Panc1 (cell line): ENCODE measurements around the gene VWA8. TPM values are rescaled to one million over a fixed set of nuclear protein-coding genes. Genes with fewer than 3 reads are reported as not detected.

Experiments
- ATAC-seq: fragments of 200-7000 bp; cut with Tn5 transposase; 2 replicates; pipeline ENCODE4 v1.9.1; 2020; ENCODE audit warnings: mild to moderate bottlenecking, moderate library complexity
- BruUV-seq: library from RNA; stranded (reverse); fragments of 400-500 nt; replicated peaks from 2 replicates; lab custom pipeline; 2021; lab: Mats Ljungman, UMichigan
- CTCF ChIA-PET: fragments of 300-600 bp; sonication (Branson Sonifier 250); formaldehyde crosslinking; loops from one replicate; lab custom pipeline; 2022; ENCODE audit warnings: antibody characterized with exemption; lab: Charles Lee
- POLR2A ChIA-PET: fragments of 300-600 bp; sonication (Branson Sonifier 250); formaldehyde crosslinking; loops from one replicate; lab custom pipeline; 2022; ENCODE audit warnings: antibody characterized with exemption; lab: Charles Lee
- DNase-seq: peaks from one replicate; pipeline ENCODE4 v3.0.0-alpha.2; 2010; ENCODE audit warnings: low read depth, low spot score
- H3K27ac ChIP-seq: 2 replicates; pipeline ENCODE4 v1.5.1; 2011; ENCODE audit warnings: mild to moderate bottlenecking, low read length, inconsistent platforms
- H3K27me3 ChIP-seq: fragments of 200-500 bp; sonication (Bioruptor generic); 2 replicates; pipeline ENCODE4 v1.6.0; 2014; ENCODE audit warnings: low read length, inconsistent platforms; ENCODE audit not compliant: control insufficient read depth, insufficient read depth
- H3K36me3 ChIP-seq: fragments of 200-500 bp; sonication (Bioruptor generic); 2 replicates; pipeline ENCODE4 v1.5.1; 2014; ENCODE audit warnings: inconsistent platforms, mild to moderate bottlenecking, low read length, moderate library complexity; ENCODE audit not compliant: control insufficient read depth, insufficient read depth
- H3K4me1 ChIP-seq: 2 replicates; pipeline ENCODE4 v1.5.1; 2011; ENCODE audit warnings: inconsistent platforms, mild to moderate bottlenecking, low read length, moderate library complexity; ENCODE audit not compliant: control insufficient read depth, insufficient read depth
- H3K4me3 ChIP-seq, 2 experiments: 2 replicates each; pipeline ENCODE4 v1.5.1; 2011 to 2012; ENCODE audit warnings: low read depth in 2 of 2, low read length in 2 of 2, mild to moderate bottlenecking in 2 of 2, inconsistent platforms in 1 of 2, moderate library complexity in 1 of 2
- H3K9me3 ChIP-seq: fragments of 200-500 bp; sonication (Bioruptor generic); 2 replicates; pipeline ENCODE4 v1.5.1; 2014; ENCODE audit warnings: low read depth, mild to moderate bottlenecking, inconsistent platforms, low read length, moderate library complexity; ENCODE audit not compliant: control insufficient read depth, insufficient read depth
- CTCF ChIP-seq: fragments of 450-650 bp; IDR thresholded peaks from 2 replicates; pipeline ENCODE4 v1.5.1; 2017; ENCODE audit warnings: mild to moderate bottlenecking
- POLR2AphosphoS5 ChIP-seq: IDR thresholded peaks from 2 replicates; pipeline ENCODE4 v1.6.1; 2012; ENCODE audit warnings: mild to moderate bottlenecking, low read depth, low read length, moderate library complexity
- REST ChIP-seq, 2 experiments: IDR thresholded peaks; 2 replicates each; pipeline ENCODE4 v1.6.1; 2011 to 2012; ENCODE audit warnings: low read depth in 2 of 2, control low read depth in 1 of 2, low read length in 1 of 2, mild to moderate bottlenecking in 1 of 2, moderate library complexity in 1 of 2; ENCODE audit not compliant: insufficient read depth in 1 of 2
- SIN3A ChIP-seq: IDR thresholded peaks from 2 replicates; pipeline ENCODE4 v1.6.1; 2012; ENCODE audit warnings: low read depth, mild to moderate bottlenecking, low read length, moderate library complexity, borderline replicate concordance; ENCODE audit not compliant: insufficient read depth
- TCF7L2 ChIP-seq: IDR thresholded peaks from 2 replicates; pipeline ENCODE4 v1.6.1; 2011; ENCODE audit warnings: mild to moderate bottlenecking, low read depth, low read length, inconsistent platforms
- in situ Hi-C: cut with HindIII; loops from 2 replicates; pipeline ENCODE4 v1.10.0; 2016; ENCODE audit warnings: low sequenced_read_pairs, low pct_unique_long_range_greater_than_20kb
- intact Hi-C: fragments of 100-400 bp; cut with micrococcal nuclease; formaldehyde crosslinking; loops from one replicate; pipeline ENCODE4 v1.10.0; 2022; ENCODE audit not compliant: unreplicated experiment
- total RNA-seq: library from RNA; stranded (reverse); gene quantifications from one replicate; pipeline ENCODE4 v1.2.1, GENCODE V29; 2021; ENCODE audit not compliant: unreplicated experiment

The VWA8 gene
- total RNA-seq, 1 experiment from 2014 or later = 11.2 TPM

GRCh38 chr13:41680900-41681299 lies 280.0 kb downstream of the VWA8 start:
- H3K27me3 ChIP-seq = no peaks in the 10 kb centered on the region
- H3K4me1 ChIP-seq = no peaks in the 10 kb centered on the region
- in situ Hi-C loops = no loop called here
- H3K36me3 ChIP-seq = no peaks in the 10 kb centered on the region
- ATAC-seq (no peak), DNase-seq (no peak)
- CTCF ChIA-PET = no interaction called here
- no peak for TF ChIP-seq SIN3A
- no peak for TF ChIP-seq CTCF
- H3K4me3 ChIP-seq = no peak overlapping the region
- H3K9me3 ChIP-seq = no peaks in the 10 kb centered on the region
- BruUV-seq = no TSS peak
- no peak overlapping the region for H3K27ac ChIP-seq
- intact Hi-C loops = no loop called here
- POLR2A ChIA-PET = no interaction called here

- BruUV-seq = no TSS peak
- ATAC-seq (no peak), DNase-seq (no peak)
- Histone ChIP-seq H3K36me3 (no peaks in the 10 kb centered on the region), H3K27me3 (no peaks in the 10 kb centered on the region), H3K4me3 (no peak overlapping the region), H3K9me3 (no peaks in the 10 kb centered on the region), H3K27ac (no peak overlapping the region), H3K4me1 (no peaks in the 10 kb centered on the region)
- in situ Hi-C loops (no loop called here), intact Hi-C loops (no loop called here)
- no peak for TF ChIP-seq POLR2AphosphoS5
- no peak for TF ChIP-seq SIN3A
- no peak for TF ChIP-seq TCF7L2
- POLR2A ChIA-PET = no interaction called here
- CTCF ChIA-PET = no interaction called here
Measured at GRCh38 chr13:41678848-41679247, 282.1 kb downstream of the VWA8 start.

- Histone ChIP-seq H3K36me3 (no peaks in the 10 kb centered on the region), H3K27ac (no peak overlapping the region), H3K27me3 (no peaks in the 10 kb centered on the region), H3K9me3 (no peaks in the 10 kb centered on the region), H3K4me1 (no peaks in the 10 kb centered on the region), H3K4me3 (no peak overlapping the region)
- TF ChIP-seq POLR2AphosphoS5 (no peak), SIN3A (no peak)
- intact Hi-C loops = no loop called here
- CTCF ChIA-PET = no interaction called here
- no TSS peak for BruUV-seq
- POLR2A ChIA-PET = no interaction called here
- no peak for ATAC-seq
- in situ Hi-C loops = no loop called here
- no peak for DNase-seq
Measured at GRCh38 chr13:41678249-41678648, 282.7 kb downstream of the VWA8 start.

GRCh38 chr13:41675306-41675705 lies 285.6 kb downstream of the VWA8 start:
- no peak for DNase-seq
- ATAC-seq = no peak
- Histone ChIP-seq H3K27me3 (no peaks in the 10 kb centered on the region), H3K9me3 (no peaks in the 10 kb centered on the region), H3K27ac (no peak overlapping the region), H3K4me3 (no peak overlapping the region), H3K36me3 (no peaks in the 10 kb centered on the region), H3K4me1 (no peaks in the 10 kb centered on the region)
- in situ Hi-C loops (no loop called here), intact Hi-C loops (no loop called here)
- ChIA-PET CTCF (no interaction called here), POLR2A (no interaction called here)
- no peak for TF ChIP-seq REST (IDR thresholded peaks at IDR 0.05; ENCODE audit: insufficient read depth in 1 of 2, low read depth in 2 of 2, low read length in 1 of 2)
- no peak for TF ChIP-seq SIN3A
- no peak for TF ChIP-seq TCF7L2
- no peak for TF ChIP-seq POLR2AphosphoS5
- TF ChIP-seq CTCF = no peak
- no TSS peak for BruUV-seq
